ENCODE results near the gene TNFSF11. TPM values are rescaled to one million over a fixed set of nuclear protein-coding genes. Genes with fewer than 3 reads are reported as not detected.

The TNFSF11 gene
- total and polyA plus RNA-seq, 2 experiments from 2014 or later = 9.9 TPM

DNA sequence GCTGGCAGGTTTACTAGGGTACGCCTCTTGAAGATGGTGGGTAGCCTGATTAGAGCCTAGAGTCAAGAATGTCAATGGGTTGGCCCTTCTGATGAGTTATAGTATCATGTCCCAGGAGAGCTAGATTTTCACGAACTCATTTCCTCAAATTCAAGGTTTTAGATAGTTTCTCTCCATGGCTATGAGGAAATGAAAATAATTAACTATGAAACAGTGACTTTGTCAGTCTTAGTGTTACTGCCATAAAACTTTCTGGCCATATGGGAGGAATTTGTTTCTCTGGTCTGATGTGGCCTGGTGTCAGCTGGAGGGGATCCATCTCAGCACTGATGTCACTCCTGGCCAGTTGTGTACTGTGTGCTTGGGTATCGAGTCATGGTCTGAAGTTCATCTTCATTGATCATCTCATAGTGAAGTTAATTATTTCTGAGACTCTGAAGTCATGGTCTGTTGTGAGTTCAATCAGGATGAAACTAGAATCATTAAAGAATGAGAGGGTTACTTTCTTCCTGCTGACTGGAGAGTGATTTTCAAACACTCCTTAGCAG lies 49.4 kb upstream of the TNFSF11 start:
- Mint-ChIP-seq H3K4me3 (no peak overlapping the region), H3K36me3 (ENCODE audit: low read depth) (no peaks in the 10 kb centered on the region), H3K27ac (no peak overlapping the region), H3K27me3 (ENCODE audit: insufficient read depth, low read depth, poor library complexity) (peaks cover 3% of the 10 kb centered on the region), H3K4me1 (no peaks in the 10 kb centered on the region), H3K9me3 (peaks cover 3% of the 10 kb centered on the region; the same call in 2 of the 3 replicates)
- Histone ChIP-seq H3K79me2 (replicated peaks; ENCODE audit: insufficient read depth) (no peaks in the 10 kb centered on the region), H3K27ac (ENCODE audit: low read depth) (no peak overlapping the region), H3F3A (replicated peaks; ENCODE audit: low read depth) (no peaks in the 10 kb centered on the region), H2AFZ (0 out of 2 replicates have a peak overlapping the region, but pooled peaks have one; percentile 63), H4K20me1 (replicated peaks; ENCODE audit: insufficient read depth) (no peaks in the 10 kb centered on the region), H3K36me3 (ENCODE audit: insufficient read depth) (no peaks in the 10 kb centered on the region), H3K4me1 (ENCODE audit: insufficient read depth) (no peaks in the 10 kb centered on the region), H3K4me3 (no peak overlapping the region), H3K9me2 (ENCODE audit: insufficient read depth) (0 out of 2 replicates have a peak, but pooled peaks cover 10% of the 10 kb centered on the region), H3K27me3 (ENCODE audit: insufficient read depth) (no peaks in the 10 kb centered on the region), H3K4me2 (no peak overlapping the region)
- DNase-seq (ENCODE audit: low spot score) (no peak), ATAC-seq (no peak)
- no peak for TF ChIP-seq EZH2phosphoT487 (IDR thresholded peaks at IDR 0.05; ENCODE audit: unreplicated experiment)
- no peak for TF ChIP-seq ZNF114 (CRISPR knock-in tag; IDR thresholded peaks at IDR 0.05)
- TF ChIP-seq POLR2AphosphoS5 (IDR thresholded peaks at IDR 0.05; ENCODE audit: low read depth) = no peak
- TF ChIP-seq STAT1 (IDR thresholded peaks at IDR 0.05; ENCODE audit: unreplicated experiment) = no peak
- TF ChIP-seq, protein P1, sequence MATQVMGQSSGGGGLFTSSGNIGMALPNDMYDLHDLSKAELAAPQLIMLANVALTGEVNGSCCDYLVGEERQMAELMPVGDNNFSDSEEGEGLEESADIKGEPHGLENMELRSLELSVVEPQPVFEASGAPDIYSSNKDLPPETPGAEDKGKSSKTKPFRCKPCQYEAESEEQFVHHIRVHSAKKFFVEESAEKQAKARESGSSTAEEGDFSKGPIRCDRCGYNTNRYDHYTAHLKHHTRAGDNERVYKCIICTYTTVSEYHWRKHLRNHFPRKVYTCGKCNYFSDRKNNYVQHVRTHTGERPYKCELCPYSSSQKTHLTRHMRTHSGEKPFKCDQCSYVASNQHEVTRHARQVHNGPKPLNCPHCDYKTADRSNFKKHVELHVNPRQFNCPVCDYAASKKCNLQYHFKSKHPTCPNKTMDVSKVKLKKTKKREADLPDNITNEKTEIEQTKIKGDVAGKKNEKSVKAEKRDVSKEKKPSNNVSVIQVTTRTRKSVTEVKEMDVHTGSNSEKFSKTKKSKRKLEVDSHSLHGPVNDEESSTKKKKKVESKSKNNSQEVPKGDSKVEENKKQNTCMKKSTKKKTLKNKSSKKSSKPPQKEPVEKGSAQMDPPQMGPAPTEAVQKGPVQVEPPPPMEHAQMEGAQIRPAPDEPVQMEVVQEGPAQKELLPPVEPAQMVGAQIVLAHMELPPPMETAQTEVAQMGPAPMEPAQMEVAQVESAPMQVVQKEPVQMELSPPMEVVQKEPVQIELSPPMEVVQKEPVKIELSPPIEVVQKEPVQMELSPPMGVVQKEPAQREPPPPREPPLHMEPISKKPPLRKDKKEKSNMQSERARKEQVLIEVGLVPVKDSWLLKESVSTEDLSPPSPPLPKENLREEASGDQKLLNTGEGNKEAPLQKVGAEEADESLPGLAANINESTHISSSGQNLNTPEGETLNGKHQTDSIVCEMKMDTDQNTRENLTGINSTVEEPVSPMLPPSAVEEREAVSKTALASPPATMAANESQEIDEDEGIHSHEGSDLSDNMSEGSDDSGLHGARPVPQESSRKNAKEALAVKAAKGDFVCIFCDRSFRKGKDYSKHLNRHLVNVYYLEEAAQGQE (IDR thresholded peaks at IDR 0.05; ENCODE audit: unreplicated experiment) = no peak

DNA sequence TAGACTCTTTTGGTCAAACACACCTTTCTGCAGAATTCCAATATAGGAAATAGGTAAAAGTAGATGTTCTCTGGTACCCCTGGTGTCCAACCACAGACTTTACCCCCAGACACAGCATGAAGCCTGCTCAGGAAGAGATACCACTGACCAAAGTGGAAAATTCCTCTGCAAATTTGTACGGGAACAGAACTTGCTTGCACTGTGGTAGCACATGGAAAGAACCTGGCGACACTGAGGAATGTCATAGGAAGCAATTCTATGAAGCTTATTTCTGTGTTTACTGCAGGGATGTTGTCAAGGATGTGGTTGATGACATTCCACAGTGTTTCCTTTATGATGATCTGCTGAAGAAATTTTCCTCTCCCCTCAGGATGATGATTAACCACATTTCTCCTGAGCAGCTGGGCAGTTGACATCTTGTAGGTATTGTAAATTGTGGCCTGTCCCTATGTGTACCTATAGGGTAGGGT lies 48.9 kb upstream of the TNFSF11 start:
- no peak overlapping the region for H3K4me2 ChIP-seq
- H3K27ac ChIP-seq (ENCODE audit: low read depth) = no peak overlapping the region
- TF ChIP-seq POLR2AphosphoS5 (IDR thresholded peaks at IDR 0.05; ENCODE audit: low read depth) (no peak), JUNB (IDR thresholded peaks at IDR 0.05; ENCODE audit: unreplicated experiment) (no peak), STAT1 (IDR thresholded peaks at IDR 0.05; ENCODE audit: unreplicated experiment) (no peak), ZNF114 (CRISPR knock-in tag; IDR thresholded peaks at IDR 0.05) (no peak), EZH2phosphoT487 (IDR thresholded peaks at IDR 0.05; ENCODE audit: unreplicated experiment) (no peak)
- TF ChIP-seq, protein P2, sequence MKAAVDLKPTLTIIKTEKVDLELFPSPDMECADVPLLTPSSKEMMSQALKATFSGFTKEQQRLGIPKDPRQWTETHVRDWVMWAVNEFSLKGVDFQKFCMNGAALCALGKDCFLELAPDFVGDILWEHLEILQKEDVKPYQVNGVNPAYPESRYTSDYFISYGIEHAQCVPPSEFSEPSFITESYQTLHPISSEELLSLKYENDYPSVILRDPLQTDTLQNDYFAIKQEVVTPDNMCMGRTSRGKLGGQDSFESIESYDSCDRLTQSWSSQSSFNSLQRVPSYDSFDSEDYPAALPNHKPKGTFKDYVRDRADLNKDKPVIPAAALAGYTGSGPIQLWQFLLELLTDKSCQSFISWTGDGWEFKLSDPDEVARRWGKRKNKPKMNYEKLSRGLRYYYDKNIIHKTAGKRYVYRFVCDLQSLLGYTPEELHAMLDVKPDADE (IDR thresholded peaks at IDR 0.05) = no peak
- TF ChIP-seq, protein P3, sequence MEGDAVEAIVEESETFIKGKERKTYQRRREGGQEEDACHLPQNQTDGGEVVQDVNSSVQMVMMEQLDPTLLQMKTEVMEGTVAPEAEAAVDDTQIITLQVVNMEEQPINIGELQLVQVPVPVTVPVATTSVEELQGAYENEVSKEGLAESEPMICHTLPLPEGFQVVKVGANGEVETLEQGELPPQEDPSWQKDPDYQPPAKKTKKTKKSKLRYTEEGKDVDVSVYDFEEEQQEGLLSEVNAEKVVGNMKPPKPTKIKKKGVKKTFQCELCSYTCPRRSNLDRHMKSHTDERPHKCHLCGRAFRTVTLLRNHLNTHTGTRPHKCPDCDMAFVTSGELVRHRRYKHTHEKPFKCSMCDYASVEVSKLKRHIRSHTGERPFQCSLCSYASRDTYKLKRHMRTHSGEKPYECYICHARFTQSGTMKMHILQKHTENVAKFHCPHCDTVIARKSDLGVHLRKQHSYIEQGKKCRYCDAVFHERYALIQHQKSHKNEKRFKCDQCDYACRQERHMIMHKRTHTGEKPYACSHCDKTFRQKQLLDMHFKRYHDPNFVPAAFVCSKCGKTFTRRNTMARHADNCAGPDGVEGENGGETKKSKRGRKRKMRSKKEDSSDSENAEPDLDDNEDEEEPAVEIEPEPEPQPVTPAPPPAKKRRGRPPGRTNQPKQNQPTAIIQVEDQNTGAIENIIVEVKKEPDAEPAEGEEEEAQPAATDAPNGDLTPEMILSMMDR (conservative IDR thresholded peaks at IDR 0.05; ENCODE audit: low read depth in 2 of 2) = no peak
- Mint-ChIP-seq H3K27ac (no peak overlapping the region), H3K9me3 (peaks cover 6% of the 10 kb centered on the region; the same call in 2 of the 3 replicates), H3K27me3 (ENCODE audit: insufficient read depth, low read depth, poor library complexity) (peaks cover 3% of the 10 kb centered on the region), H3K4me3 (no peak overlapping the region), H3K36me3 (ENCODE audit: low read depth) (no peaks in the 10 kb centered on the region), H3K4me1 (no peaks in the 10 kb centered on the region)
- no peaks in the 10 kb centered on the region for H3K4me1 ChIP-seq (ENCODE audit: insufficient read depth)
- no peaks in the 10 kb centered on the region for H3F3A ChIP-seq (replicated peaks; ENCODE audit: low read depth)
- H4K20me1 ChIP-seq (replicated peaks; ENCODE audit: insufficient read depth) = no peaks in the 10 kb centered on the region
- H3K4me3 ChIP-seq = no peak overlapping the region
- 0 out of 2 replicates have a peak overlapping the region, but pooled peaks have one; percentile 63 for H2AFZ ChIP-seq
- DNase-seq (ENCODE audit: low spot score) = no peak
- no peaks in the 10 kb centered on the region for H3K27me3 ChIP-seq (ENCODE audit: insufficient read depth)
- 0 out of 2 replicates have a peak, but pooled peaks cover 10% of the 10 kb centered on the region for H3K9me2 ChIP-seq (ENCODE audit: insufficient read depth)
- no peaks in the 10 kb centered on the region for H3K79me2 ChIP-seq (replicated peaks; ENCODE audit: insufficient read depth)
- H3K36me3 ChIP-seq (ENCODE audit: insufficient read depth) = no peaks in the 10 kb centered on the region
- ATAC-seq = no peak
